NCI-H187 (cell line): ENCODE measurements around the gene ADRB1.

Source experiments
- DNase-seq, 2 experiments: peaks; one replicate each; lab custom pipeline; 2025; lab: John Stamatoyannopoulos, UW

ADRB1 gene

DNA sequence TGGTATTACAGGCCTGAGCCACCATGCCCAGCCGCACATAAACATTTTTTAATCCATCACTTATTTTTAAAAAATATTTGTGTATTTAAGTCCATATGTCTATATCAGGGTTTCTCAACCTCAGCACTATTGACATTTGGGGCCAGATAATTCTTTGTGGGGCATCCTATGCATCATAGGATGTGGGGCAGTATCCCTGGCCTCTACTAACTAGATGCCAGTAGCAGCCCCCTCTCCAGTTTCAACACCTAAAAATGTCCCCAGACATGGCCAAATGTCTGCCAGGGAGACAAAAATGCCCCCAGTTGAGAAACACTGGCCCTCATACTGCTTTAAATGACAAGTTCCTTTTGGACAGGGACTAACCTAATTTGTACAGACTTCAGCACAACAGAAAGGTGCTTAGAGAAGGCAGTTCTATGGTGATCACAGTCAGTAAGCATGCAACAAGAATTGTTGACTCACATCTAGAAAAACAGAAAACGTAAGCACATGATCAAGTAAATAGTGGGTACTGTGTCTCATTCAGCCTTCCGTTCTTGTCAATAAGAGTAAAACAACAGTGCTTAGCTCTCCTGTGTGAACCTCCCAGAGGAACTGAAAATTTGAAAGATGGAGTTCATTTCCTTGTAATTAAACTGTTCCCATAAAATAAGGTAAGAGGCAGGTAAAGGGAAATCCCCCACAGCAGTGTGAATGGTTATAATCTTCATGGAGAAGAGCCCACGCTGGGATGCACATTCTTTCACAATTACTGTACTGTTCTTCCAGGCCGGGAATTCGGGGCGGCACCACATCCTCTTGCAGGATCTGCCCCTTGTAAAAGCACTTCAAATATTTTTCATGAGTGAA is 17.3 kb upstream of the ADRB1 start:
- no peak for DNase-seq

DNA sequence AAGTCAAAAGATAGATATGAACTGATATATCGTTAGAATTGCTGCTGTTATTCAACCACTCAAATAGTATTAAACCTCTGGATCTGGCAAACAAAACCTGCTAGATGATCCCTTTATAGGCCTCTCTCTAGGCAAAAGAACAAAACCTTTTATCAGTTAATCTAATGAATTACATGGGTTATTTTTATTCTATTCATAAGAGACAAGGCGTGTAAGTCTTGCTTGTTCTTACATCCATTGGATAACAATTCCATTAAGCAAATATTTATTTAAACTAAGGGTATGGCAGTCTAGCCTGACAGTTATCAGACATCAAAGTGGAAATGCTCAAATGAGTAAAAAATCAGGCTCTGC is 16.6 kb upstream of the ADRB1 start:
- no peak for DNase-seq

- DNase-seq, result no peak
Measured at GRCh38 chr10:114027951-114028350, 15.7 kb upstream of the ADRB1 start.

DNA sequence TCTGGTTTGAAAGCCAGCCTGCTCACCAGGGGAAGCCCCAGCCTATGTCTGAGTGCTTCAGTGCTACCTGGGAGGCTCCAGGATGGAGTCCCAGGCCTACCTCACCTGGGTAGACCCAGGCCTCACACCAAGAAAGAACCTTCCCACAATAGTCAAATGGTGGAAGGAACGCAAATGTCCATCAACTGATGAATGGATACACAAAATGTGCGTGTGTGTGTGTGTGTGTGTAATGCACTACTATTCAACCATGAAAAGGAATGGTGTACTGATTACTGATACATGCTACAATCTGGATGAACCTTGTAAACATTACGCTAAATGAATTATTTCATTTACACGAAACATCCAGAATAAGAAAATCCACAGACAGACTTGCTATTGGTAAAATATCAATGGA is 15.2 kb upstream of the ADRB1 start:
- no peak for DNase-seq

GRCh38 chr10:114029655-114030054 is 14.0 kb upstream of the ADRB1 start:
- DNase-seq, result no peak

DNA sequence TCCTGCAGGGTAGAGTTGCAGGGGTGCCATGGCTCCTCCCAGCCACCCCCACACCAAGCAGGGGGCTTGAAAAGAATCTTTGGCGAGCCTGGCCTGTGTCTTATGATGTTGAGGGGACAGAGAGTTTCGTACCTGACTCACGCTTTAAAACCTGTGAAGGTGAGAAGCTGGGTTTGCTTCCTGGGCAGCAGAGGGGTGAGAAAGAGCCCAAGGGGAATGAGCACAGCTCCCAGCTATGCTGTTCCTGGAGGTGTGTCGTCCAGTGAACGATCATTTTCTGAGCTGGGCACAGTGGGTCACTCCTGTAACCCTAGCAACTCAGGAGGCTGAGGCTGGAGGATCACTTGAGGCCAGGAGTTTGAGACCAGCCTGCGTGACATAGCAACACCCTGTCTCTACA is 13.5 kb upstream of the ADRB1 start:
- no peak for DNase-seq

DNA sequence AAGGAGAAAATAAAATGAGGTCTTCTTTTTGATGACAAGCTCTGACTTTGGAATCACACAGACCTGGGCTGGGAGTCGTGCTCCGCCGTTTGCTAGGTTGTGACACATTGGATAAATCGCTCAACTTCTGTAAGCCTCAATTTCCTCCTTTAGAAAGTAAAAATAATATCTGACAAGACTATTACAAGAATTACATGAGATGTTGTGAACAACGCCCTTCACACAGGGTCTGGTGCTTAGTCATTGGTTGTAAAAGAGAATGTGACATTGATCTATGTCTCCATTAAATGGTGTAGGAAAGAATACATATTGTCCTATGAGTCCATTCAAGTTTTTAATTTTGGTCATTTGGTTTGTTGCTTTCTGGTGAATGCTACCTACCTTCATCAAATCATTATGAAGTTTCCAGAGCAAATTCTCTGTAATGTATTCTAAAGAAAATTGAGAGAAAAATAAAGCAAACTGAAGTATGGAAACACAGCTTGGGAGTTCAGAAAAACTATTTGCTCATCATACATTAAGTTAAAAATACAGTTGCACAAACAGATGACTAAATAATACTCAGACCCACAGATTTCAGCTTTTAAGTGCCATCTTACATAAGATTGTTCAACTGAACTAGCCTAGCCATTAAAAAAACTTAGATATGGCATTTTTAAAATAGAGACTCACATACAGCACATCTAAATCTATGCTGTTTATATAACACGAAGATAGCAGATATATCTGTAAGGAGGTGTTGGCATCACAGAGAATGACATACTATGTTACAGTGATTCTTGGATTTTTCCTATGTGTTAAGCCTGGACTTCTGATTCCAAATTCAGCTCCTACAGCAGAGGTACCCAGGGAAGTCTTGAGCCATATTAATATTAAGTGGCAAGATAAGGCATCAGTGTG is 12.3 kb upstream of the ADRB1 start:
- DNase-seq, result no peak

GRCh38 chr10:114033566-114033965 is 10.1 kb upstream of the ADRB1 start:
- no peak for DNase-seq

DNA sequence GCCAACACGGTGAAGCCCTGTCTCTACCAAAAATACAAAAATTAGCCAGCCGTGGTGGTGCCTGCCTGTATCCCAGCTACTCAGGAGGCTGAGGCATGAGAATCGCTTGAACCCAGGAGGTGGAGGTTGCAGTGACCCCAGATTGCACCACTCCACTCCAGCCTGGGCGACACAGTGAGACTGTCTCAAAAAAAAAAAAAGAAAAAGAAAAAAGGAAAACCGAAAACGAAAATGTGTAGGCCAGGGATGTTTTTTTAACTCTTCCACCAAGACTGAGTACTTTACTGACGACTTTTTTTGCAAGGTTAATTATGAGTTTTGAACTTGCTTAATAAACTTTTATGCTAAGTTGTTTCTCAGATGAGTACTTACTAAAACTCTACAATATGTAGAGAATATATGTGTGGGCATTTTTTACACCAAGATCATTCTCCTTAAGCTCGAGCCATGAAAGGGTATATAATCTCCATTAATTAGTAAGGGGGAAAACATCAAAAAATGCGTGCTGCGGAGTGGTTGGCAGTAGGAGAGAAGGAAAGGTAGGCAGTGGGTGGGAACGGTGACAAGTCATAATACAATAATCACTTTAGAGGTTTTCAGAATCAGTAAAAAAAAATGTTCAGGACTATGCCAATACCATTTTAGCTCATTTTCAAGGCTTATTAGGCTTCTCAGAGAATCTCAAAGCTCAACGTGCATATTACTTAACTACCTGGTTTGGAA is 8.6 kb upstream of the ADRB1 start:
- no peak for DNase-seq

- DNase-seq, result no peak
Measured at GRCh38 chr10:114035791-114036190, 7.9 kb upstream of the ADRB1 start.

DNA sequence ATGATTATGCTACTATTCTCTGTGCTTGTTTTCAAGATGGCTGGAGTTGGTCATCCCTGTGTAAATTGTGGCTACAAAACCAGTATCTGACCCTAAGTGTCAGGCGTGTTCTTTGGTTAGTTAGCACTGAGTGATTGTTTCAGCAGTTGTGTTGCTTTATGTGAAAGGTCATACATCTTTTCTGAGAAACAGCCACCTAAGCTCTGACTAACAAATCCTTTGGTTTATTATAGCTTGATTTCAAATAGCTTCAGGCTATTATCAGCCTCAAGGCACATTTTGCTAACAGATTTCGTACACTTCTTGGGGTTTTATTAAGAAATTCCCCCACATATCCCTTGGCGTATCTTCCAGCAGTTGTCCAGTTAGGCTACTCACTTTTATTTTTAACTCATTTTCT is 4.8 kb upstream of the ADRB1 start:
- DNase-seq, result no peak

- DNase-seq, result no peak
Measured at GRCh38 chr10:114041166-114041565, 2.5 kb upstream of the ADRB1 start.

DNA sequence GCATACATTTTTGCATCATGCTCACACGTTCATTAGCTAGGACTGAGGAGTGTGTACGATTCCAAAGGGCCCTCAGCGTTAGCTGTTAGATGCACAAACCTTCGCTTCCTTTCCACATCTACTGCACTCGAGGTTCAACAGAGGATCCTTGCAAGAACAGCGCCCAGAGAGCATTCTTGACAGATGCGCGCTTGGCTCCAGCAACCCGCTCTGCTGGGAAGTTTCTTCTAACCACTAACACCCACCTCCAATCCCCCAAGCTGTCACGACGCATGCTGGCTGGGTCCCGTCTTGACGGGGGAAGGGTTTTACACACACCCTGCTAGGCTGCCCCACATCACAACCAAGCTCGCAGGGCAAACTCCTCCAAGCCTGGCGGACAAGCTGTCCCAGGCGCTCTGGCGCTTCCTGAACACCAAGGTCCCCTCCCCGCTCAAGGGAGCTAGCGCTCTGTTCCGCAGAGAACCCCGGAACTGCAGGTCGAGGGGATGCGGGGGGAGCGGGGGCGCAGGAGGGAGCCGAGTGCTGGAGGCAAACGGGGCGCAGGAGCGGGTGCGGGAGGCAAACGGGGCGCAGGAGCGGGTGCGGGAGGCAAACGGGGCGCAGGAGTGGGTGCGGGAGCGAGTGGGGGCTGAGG is 653 bp upstream of the ADRB1 start:
- DNase-seq, result no peak

DNA sequence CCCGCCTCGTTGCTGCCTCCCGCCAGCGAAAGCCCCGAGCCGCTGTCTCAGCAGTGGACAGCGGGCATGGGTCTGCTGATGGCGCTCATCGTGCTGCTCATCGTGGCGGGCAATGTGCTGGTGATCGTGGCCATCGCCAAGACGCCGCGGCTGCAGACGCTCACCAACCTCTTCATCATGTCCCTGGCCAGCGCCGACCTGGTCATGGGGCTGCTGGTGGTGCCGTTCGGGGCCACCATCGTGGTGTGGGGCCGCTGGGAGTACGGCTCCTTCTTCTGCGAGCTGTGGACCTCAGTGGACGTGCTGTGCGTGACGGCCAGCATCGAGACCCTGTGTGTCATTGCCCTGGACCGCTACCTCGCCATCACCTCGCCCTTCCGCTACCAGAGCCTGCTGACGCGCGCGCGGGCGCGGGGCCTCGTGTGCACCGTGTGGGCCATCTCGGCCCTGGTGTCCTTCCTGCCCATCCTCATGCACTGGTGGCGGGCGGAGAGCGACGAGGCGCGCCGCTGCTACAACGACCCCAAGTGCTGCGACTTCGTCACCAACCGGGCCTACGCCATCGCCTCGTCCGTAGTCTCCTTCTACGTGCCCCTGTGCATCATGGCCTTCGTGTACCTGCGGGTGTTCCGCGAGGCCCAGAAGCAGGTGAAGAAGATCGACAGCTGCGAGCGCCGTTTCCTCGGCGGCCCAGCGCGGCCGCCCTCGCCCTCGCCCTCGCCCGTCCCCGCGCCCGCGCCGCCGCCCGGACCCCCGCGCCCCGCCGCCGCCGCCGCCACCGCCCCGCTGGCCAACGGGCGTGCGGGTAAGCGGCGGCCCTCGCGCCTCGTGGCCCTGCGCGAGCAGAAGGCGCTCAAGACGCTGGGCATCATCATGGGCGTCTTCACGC is 825 bp downstream of the ADRB1 start:
- DNase-seq, result no peak

GRCh38 chr10:114045136-114046086 is 1.7 kb downstream of the ADRB1 start:
- no peak for DNase-seq

GRCh38 chr10:114046087-114046458 is 2.4 kb downstream of the ADRB1 start:
- no peak for DNase-seq

GRCh38 chr10:114048472-114048871 is 4.8 kb downstream of the ADRB1 start:
- DNase-seq, result no peak

- DNase-seq, result no peak
Measured at GRCh38 chr10:114051714-114052113, 8.0 kb downstream of the ADRB1 start.

DNA sequence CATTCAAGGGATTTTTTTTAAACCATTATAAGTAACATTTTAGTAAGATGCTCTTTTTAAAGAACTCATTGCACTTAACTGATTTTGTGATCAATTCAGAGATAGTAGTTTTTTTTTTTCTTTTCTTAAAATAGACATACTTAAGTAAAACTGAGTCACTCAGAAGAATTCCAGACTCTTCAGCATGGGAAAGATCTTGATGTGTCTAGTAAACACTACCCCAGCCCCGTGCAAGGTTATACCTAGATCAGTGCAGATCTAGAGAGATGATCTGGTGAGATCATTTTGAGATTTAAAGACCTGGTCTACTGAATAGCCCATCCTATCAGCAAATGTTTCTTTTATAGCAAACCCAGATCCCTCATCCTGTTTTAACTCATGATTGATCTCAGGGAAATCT is 8.6 kb downstream of the ADRB1 start:
- DNase-seq, result no peak

DNA sequence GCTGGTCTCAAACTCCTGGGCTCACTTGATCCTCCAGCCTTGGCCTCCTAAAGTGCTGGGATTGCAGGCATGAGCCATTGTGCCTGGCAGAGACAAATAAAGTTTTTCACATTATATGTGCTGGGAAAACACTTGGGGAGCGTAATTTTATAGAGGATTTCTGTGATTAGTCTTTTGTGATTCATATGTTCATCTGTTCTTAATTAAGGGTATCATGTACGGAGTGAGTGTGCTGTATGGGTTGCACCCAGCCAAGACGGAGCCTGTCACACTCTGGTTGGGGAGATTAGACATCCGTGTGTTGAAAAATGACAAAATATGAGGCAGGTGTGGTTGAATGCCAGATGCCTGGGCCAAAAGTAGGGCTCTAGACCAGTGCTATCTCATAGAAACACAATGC is 10.3 kb downstream of the ADRB1 start:
- no peak for DNase-seq
